G401 (cell line): ENCODE results near the gene LOC128125822.
"Not testable (repeated sequence)": the region's sequence is repeated elsewhere in the genome, so short reads cannot be mapped to it uniquely, and the experiment has no call there.

Source experiments
- DNase-seq: peaks from one replicate; pipeline ENCODE4 v3.0.0-alpha.2; 2015; ENCODE audit warnings: low spot score
- in situ Hi-C: cut with HindIII; loops from 2 replicates; pipeline ENCODE4 v1.10.0; 2016; ENCODE audit warnings: low sequenced_read_pairs, mixed read lengths

The LOC128125822 gene

DNA sequence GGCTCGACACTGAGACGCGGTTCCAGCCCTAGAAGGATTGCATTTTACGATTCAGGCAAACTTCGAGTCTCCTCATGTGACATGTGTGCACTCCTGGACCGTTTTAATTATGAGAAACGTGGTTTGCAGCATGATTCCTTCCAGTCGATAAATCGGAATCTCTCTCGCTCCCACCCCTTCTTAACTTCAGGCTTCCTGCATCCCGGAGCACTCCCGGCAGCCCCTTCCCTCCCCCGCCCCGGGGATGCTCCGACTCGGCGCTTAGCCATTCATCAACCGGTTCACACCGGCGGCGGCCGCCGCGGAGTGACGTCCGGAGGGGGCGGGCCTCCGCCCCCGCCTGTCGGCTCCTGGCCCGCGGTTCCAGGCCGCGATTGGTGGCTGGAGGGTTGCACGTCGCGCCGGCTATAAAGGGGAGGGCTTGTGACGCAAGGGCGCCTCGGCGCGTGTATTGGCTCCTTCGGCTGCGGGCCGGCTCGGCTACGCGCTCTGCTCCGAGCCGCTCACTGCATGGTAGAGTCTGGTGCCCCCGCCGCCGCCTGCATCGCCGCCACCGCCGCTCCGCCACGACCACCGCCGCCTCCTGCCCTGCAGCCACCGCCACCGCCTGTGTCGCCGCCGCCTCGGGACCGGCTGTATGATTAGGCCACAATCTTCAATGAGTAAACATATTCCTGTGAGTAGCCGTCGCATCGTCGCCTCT lies at the start of gene LOC128125822, which contains the start of gene PTP4A1:
Gene LOC128125822, plus strand, starts transcription at position 437 of the 703 bp plus-strand sequence.
Gene PTP4A1, plus strand, starts transcription at position 437 of the 703 bp plus-strand sequence. CDS start 4,401 bp downstream, outside the sequence.
- DNase-seq = peak; percentile 98
- in situ Hi-C loops = no loop called here

DNA sequence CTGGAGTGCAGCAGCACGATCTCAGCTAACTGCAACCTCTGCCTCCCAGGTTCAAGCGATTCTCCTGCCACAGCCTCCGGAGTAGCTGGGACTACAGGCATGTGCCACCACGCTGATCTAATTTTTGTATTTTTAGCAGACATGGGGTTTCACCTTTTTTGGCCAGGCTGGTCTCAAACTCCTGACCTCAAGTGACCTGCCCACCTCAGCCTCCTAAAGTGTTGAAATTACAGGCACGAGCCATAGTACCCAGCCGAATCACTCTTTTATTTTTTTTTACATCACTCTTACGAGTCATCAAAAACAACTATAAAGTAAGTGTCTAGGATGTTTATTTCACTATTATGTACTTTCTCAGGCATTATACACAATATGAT lies 49.4 kb upstream of the LOC128125822 start:
- DNase-seq, in situ Hi-C loops: not testable (repeated sequence)

DNA sequence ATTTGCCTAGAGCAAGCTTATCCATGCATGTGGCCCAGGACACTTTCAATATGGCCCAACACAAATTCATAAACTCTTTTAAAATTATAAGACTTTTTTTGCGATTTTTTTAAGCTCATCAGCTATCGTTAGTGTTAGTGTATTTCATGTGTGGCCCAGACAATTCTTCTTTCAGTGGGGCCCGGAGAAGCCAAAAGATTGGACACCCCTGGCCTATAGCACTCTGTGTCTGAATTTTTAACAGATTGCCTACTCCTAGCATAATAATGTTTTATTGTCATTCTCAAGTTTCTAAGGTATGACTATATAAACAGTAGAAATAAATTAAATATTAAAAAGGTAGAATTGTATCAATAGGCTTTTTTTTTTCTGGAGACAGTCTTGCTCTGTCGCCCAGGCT lies 48.6 kb upstream of the LOC128125822 start:
- in situ Hi-C loops = no loop called here

DNA sequence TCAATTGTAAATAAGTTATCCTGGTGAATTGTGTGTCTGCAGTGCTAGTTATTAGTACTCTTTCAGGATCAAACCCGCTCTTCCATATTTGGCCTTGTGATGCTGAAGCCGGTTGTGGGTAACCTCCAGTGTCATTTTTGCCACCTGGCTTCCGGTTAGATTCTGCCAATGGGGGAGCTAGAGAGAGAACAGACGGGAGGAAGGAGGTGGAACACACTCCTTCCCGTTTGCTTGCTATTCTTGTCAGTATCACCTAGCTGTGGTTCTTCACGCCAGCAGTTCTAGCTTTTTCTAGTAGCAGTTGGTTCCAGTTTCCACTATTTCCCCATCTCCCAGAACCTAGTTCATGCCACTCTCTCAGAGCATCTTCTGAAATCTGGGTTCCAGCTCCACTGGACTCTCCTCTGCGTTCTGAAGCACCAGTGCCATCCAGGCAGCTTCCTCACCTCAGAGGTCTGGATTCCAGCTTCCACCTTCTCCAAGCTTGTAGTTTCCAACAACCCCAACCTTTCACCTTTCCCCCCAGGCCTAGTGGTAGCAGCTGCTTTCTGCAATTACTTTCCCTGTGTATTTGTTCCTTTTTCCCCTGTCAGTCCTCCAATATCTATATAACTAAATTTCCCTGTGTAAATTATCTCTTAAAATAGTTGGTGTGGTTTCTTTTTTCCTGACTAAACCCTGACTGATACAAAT lies 46.9 kb upstream of the LOC128125822 start:
- no peak for DNase-seq

More for the DNA sequence above, 48.6 kb upstream of the LOC128125822 start:
- no peak for DNase-seq

DNA sequence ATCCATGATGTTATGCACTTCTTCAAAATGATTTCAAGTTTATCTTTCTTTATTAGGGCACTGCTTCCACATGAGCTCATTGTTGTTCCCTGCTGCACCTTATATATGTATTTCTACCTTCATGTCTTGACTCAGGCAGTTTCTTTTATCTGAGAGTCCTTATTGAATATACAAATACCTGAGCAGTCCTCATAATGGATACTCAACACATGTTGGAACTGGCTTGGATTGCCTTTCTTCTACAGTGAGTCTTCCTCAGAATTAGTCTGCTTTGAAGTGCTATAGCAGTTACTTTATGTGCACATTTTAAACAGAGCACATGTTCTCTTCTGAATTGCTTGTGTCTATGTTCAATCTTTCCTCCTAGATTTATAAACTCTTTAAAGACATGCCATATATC lies 45.3 kb upstream of the LOC128125822 start:
- in situ Hi-C loops = no loop called here
- no peak for DNase-seq

More for the DNA sequence above, 46.9 kb upstream of the LOC128125822 start:
- in situ Hi-C loops = no loop called here

DNA sequence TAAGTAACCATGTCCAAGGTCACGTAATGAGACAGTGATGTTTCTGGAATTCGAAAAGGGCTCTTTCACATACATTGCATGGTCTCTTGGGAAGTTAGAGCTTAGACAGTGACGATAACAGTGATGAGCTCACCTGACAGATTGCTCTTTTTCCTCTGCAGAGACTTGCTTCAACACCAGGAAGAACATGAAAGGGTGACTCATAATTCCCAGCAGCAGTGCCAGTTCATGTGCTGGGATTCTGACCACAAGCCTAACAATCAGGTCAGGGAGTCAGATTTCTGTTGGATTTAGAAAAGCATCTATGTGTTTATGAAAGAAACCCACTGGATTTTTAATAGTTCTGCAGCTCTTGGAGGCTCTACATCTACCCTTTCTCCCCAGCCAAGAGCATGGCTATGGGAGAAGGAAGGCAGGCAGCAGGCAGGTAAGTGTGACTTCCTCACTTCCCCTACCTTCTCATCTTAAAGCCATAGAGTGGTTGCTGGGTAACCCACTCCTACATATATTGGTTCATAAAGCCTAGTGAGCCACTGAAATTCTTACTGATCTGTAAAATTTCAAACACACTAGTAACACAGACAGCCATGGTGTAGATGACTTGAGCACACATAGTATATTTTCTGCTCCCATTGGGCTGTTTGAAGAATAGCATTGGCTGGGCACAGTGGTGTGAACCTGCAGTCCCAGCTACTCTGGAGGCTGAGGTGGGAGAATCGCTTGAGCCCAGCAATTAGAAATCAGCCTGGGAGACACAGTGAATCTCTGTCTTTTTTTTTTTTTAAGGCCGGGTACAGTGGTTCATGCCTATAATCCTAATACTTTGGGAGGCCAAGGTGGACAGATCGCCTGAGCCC lies 44.4 kb upstream of the LOC128125822 start:
- in situ Hi-C loops = no loop called here
- no peak for DNase-seq

DNA sequence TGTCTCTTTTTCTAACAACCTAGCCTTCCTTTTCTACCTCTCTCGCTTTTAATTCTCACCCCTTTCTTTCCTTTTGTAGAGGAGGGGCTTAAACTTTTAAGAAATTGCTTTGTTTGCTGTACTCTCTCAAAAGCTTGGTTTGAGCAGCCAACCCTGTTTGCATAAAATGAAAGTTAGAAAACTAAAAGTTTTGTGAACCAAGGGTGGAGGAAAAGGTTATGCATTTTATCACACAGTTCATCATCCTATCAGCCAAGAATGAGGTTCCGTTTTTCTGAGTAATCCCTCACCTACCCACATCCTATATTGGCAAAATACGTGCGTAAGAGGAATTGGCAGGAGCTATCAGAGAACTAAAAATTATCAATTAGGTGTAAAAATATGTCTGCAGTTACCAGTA lies 42.8 kb upstream of the LOC128125822 start:
- in situ Hi-C loops = no loop called here

DNA sequence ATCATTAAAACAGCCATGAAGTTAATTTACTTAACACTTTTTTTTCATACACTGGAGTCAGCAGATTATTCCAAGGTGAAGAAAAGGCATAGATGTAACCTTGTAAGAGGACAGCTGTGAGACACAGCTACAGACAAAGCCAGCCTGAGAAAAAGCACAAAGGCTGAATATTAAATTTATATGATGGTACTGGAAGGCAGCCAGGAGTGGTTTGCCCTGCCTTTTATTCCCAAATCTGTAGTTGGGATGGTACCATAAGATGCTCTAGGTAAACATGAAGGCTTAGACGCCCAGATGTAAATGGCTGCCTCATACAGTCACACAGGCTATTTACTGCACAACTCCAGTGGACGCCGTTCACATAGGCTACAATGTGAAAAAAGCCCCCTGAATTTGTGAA lies 42.1 kb upstream of the LOC128125822 start:
- in situ Hi-C loops = no loop called here
- no peak for DNase-seq

More for the DNA sequence above, 42.8 kb upstream of the LOC128125822 start:
- DNase-seq = no peak

DNA sequence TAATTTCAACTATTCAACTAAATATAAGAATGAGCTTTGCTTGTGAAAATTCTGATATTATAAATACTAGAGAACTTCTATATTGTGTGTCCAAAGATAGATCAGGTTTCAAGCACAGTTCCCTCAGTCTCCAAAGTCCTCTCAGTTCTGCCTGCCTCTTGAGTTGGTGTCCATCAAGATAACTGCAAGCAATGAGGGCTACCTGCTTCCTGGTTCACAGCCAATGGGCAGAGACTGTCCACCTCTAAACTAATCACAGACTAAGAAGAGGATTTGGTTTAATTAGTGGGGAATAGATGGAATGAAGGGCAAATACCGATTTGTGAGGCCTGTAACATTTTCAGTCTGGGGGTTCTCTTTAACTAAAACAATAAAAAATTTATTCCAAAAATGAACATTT lies 41.3 kb upstream of the LOC128125822 start:
- in situ Hi-C loops = no loop called here
- DNase-seq = no peak

DNA sequence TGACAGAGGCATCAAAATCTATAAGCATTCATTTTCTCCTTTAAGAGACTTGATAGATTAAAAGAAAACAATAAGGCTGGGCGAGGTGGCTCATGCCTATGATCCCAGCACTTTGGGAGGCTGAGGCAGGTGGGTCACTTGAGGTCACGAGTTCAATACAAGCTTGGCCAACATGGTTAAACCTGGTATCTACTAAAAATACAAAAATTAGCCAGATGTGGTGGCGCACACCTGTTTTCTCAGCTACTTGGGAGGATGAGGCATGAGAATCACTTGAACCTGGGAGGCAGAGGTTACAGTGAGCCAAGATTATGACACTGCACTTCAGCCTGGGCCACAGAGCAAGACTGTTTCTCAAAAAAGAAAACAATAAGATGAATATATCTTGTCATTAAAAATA lies 39.3 kb upstream of the LOC128125822 start:
- in situ Hi-C loops = no loop called here
- no peak for DNase-seq

DNA sequence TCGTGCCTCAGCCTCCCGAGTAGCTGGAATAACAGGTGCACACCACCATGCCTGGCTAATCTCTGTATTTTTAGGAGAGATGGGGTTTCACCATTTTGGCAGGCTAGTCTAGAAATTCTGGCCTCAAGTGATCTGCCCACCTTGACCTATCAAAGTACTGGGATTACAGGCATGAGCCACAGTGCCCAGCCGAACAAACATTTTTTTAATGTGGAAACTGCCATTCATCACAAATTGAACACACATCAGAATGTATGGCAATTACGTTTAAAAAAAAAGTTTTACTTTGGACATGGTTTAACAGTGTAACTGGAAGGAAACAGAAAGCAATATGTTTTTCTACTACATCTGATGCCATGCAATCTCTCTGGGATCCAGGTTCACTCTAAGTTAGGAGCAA lies 38.3 kb upstream of the LOC128125822 start:
- DNase-seq = no peak
- in situ Hi-C loops = no loop called here

DNA sequence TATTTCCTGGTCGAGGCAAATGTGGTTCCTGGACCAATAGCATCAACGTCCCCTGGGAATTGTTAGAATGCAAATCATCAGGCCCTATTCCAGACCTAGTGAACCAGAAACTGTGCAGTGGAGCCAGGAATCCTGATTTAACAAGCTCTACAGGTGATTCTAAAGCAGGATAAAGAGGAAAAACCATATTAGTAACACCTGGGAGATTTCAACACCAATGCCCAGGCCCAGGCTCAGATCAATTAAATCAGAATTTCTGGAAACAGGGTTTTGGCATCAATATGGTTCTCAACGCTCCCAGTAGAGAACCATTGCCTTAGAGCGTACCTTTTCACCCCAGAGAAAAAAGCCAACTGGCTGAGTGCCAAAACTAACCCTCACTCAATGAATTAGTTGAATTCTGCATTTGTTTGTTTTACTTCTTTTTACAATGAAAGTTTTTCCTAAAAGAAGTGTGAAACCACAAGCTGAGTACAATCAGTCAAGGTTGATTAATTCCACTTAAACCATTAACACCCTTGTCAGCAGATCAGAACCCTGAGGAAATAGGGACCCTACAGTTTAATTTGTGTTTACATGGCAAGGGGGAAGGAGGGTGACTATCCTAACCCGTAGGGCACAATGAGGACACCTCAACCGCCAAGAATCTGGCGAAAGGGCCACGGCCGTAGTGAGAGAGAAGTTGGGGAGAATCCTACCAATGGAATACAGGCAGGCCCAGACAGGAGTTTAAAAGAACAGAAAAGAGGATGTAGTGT lies 34.9 kb upstream of the LOC128125822 start:
- DNase-seq = no peak
- in situ Hi-C loops = no loop called here

DNA sequence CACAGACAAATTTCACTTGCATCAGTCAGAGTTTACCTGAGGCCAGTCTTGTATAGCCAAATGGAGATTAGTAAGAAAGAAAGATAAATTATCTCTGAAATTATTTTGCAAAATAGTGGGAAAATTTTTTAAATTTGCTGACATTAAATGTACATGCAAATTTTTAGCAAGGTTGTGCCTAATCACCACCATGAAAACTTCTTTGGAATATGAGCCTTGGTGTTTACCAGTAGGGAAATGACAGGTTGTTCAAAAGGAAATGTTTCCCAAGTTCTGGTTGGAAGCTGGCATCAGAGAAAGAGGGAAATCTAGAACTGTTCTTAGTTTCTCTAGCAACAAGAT lies 34.4 kb upstream of the LOC128125822 start:
- no peak for DNase-seq
- in situ Hi-C loops = no loop called here

DNA sequence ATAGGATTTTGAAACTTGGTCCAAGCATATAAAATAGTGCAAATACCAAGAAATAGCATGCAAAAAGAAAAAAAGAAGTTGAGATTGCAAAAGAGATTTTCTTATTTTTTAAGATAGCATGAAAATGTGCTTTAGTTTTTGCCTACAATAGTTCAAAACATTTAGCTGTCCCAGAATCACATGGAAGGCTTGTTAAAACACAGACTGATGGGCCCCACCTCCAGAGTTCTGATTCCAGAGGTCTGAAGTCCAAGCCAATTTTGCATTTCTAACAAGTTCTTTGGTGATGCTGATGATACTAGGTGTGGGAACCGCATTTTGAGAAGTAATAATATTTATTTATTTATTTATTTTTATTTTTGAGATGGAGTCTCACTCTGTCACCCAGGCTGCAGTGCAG lies 33.7 kb upstream of the LOC128125822 start:
- in situ Hi-C loops = no loop called here
- DNase-seq = no peak

DNA sequence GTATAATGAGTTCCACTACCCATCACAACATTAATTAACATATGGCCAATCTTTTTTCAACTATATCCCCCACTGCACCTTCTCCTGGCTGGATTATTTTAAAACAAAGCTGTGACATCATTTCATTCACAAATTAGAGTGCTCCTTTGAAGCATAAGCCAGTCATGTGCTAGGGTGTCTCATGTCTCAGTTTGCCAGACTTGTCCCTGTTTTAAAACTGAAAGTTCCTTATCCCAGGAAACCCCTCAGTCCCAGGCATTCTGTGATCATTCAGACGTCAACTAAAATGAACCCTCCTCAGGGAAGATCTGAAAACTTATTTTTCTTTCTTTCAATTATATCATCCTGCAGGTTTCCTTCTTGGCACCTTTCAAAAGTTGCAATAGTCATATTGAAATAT lies 29.3 kb upstream of the LOC128125822 start:
- in situ Hi-C loops = no loop called here
- DNase-seq = no peak

DNA sequence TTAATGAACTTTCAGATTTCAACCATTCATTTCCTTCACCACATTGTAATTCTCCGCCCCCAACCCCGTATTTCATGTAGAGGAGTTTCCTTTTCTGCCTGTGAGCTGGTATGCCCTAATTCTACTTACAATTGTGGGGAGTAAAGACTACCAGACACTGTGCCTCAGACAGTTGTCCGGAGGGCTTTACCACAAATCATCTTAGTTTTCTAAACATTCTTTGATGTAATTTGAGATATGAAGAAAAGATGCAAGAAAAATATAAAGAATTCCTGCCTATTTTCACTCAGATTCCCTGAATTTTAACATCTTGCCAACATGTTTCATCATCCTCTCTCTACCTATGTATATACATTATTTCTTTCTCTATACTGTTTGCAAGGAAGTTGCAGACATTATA lies 28.3 kb upstream of the LOC128125822 start:
- in situ Hi-C loops = no loop called here
- DNase-seq = no peak

DNA sequence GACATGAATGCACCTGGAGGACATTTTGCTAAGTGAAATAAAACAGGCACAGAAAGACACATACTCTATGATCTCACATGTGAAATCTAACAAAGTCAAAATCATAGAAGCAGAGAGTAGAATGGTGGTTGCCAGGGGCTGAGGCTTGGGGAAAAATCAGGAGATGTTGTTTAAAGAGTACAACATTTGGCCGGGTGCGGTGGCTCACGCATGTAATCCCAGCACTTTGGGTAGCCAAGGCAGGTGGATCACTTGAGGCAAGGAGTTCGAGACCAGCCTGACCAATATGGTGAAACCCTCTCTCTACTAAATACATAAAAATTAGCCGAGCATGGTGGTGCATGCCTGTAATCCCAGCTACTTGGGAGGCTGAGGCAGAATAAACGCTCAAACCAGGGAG lies 26.0 kb upstream of the LOC128125822 start:
- in situ Hi-C loops = no loop called here
- DNase-seq = no peak

DNA sequence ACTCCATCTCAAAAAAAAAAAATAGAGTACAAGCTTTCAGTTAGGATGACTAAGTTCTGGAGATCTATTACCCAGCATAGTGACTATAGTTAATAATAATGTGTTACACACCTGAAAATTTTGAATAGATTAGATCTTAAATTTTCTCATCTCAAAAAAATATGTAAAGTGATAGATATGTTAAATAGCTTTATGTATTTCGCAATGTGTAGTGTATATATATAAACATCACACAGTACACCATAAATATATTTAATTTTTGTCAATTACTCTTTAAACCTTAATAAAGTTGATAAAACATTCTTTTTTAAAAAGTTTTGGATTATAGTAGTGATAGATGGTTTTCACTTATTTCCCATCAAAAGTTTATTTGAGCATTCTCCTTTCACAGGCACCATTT lies 25.6 kb upstream of the LOC128125822 start:
- no peak for DNase-seq
- in situ Hi-C loops = no loop called here

DNA sequence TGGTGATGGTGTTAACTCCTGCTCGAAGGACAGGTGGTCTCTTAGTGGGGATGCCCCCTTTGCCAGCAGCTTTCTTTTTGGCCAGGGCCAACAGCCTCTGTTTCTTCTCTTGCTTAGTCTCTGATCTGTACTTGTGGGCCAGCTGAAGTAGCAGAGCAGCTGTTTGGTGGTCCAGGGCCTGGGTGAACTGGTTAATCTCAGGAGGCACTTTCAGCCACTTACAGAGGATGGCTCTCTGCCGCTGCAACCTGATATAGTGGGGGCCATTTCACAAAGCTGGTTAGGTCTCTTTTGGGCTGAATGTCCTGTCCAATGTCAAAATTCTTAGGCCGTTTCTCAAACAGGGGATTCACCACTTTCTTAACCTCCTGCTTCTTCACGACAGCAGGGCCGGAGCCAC lies 23.2 kb upstream of the LOC128125822 start:
- in situ Hi-C loops = no loop called here
- DNase-seq = no peak
